HepG2 (cell line): Measurements from ENCODE around the gene MC1R. TPM values are rescaled to one million over a fixed set of nuclear protein-coding genes. Genes with fewer than 3 reads are reported as not detected.

Experiments
- AGO1 ChIP-seq: fragments of 200-400 bp; formaldehyde crosslinking; IDR thresholded peaks from 2 replicates; pipeline ENCODE4 v1.6.1; 2017; ENCODE audit warnings: mild to moderate bottlenecking, low read depth, low read length, moderate library complexity; ENCODE audit not compliant: poor library complexity, severe bottlenecking
- BCL6 ChIP-seq: IDR thresholded peaks from 2 replicates; pipeline ENCODE4 v1.6.1; 2016; ENCODE audit warnings: missing genetic modification reagents, missing compliant biosample characterization
- CHD2 ChIP-seq: IDR thresholded peaks from 2 replicates; pipeline ENCODE4 v1.6.1; 2011; ENCODE audit warnings: low read depth, low read length, improper control_type of control experiment
- FLYWCH1 ChIP-seq: sonication (generic); formaldehyde crosslinking; IDR thresholded peaks from 2 replicates; pipeline ENCODE4 v1.8.1; 2023; ENCODE audit warnings: mild to moderate bottlenecking, missing genetic modification reagents
- FOXC1 ChIP-seq: sonication (generic); formaldehyde crosslinking; IDR thresholded peaks from 2 replicates; pipeline ENCODE4 v1.8.0; 2022; ENCODE audit warnings: mild to moderate bottlenecking, missing genetic modification reagents, borderline replicate concordance
- POLR2AphosphoS2 ChIP-seq: IDR thresholded peaks from 2 replicates; pipeline ENCODE4 v1.6.1; 2011; ENCODE audit warnings: low read depth, low read length, improper control_type of control experiment
- REL ChIP-seq: sonication (generic); formaldehyde crosslinking; conservative IDR thresholded peaks from 2 replicates; pipeline ENCODE4 v1.8.0; 2022; ENCODE audit warnings: mild to moderate bottlenecking, missing genetic modification reagents, moderate library complexity
- SUZ12 ChIP-seq: fragments of 150-350 bp; IDR thresholded peaks from 2 replicates; pipeline ENCODE4 v1.6.1; 2014; ENCODE audit warnings: low read depth, low read length
- U2AF2 ChIP-seq: fragments of 200-400 bp; formaldehyde crosslinking; IDR thresholded peaks from 2 replicates; pipeline ENCODE4 v1.6.1; 2017; ENCODE audit warnings: low read depth, mild to moderate bottlenecking, low read length
- ZNF274 ChIP-seq: sonication (generic); formaldehyde crosslinking; IDR thresholded peaks from 2 replicates; pipeline ENCODE4 v1.5.1; 2020; ENCODE audit warnings: mild to moderate bottlenecking, missing genetic modification reagents
- ZNF569 ChIP-seq: sonication (generic); formaldehyde crosslinking; IDR thresholded peaks from 2 replicates; pipeline ENCODE4 v1.5.0; 2020; ENCODE audit warnings: mild to moderate bottlenecking, missing genetic modification reagents, moderate library complexity, borderline replicate concordance
- ZNF670 ChIP-seq: sonication (generic); formaldehyde crosslinking; IDR thresholded peaks from 2 replicates; pipeline ENCODE4 v1.8.0; 2022; ENCODE audit warnings: mild to moderate bottlenecking, missing genetic modification reagents, borderline replicate concordance
- ZNF850 ChIP-seq: sonication (generic); formaldehyde crosslinking; conservative IDR thresholded peaks from 2 replicates; pipeline ENCODE4 v1.9.0; 2021; ENCODE audit warnings: mild to moderate bottlenecking, missing genetic modification reagents
- ZSCAN9 ChIP-seq: IDR thresholded peaks from 2 replicates; pipeline ENCODE4 v1.6.1; 2016; ENCODE audit warnings: borderline replicate concordance
- polyA plus RNA-seq, 8 experiments: library from polyadenylated mRNA; depleted of rRNA in 3 of 8; stranded (reverse) in 7 of 8; unstranded in 1 of 8; fragments of >200 nt; fragmentation: Illumina TruSeq in 4 of 8; extraction: Trizol in 4 of 8; gene quantifications; 2 replicates each; pipeline versions ENCODE4 v1.2.1 to v1.2.3, GENCODE V29; 2011 to 2016; ENCODE audit warnings: low read depth in 4 of 8, missing spikeins in 1 of 8, mixed read lengths in 1 of 8; ENCODE audit not compliant: insufficient read depth in 1 of 8
- total RNA-seq, 5 experiments: library from RNA; depleted of rRNA; stranded (reverse); fragments of >200 nt; fragmentation: Illumina TruSeq; extraction: Trizol; gene quantifications; 2 replicates each; pipeline ENCODE4 v1.2.3, GENCODE V29; 2016; ENCODE audit warnings: low read depth in 1 of 5
- TF ChIP-seq, protein P1 (sequence below): IDR thresholded peaks from 2 replicates; pipeline ENCODE4 v1.6.1; 2018; ENCODE audit warnings: missing genetic modification reagents, mild to moderate bottlenecking, missing compliant biosample characterization
- TF ChIP-seq, protein P2 (sequence below): sonication (generic); formaldehyde crosslinking; IDR thresholded peaks from 2 replicates; pipeline ENCODE4 v1.8.0; 2023; ENCODE audit warnings: mild to moderate bottlenecking, missing genetic modification reagents
- TF ChIP-seq, protein P3 (sequence below): sonication (generic); formaldehyde crosslinking; IDR thresholded peaks from 2 replicates; pipeline ENCODE4 v1.4.0; 2020; ENCODE audit warnings: missing genetic modification reagents
- TF ChIP-seq, protein P4 (sequence below): sonication (generic); formaldehyde crosslinking; IDR thresholded peaks from 2 replicates; pipeline ENCODE4 v1.5.0; 2020; ENCODE audit warnings: missing genetic modification reagents
- TF ChIP-seq, protein P5 (sequence below): sonication (generic); formaldehyde crosslinking; IDR thresholded peaks from 2 replicates; pipeline ENCODE4 v1.4.0; 2020; ENCODE audit warnings: missing genetic modification reagents
- TF ChIP-seq, protein P6 (sequence below): sonication (generic); formaldehyde crosslinking; IDR thresholded peaks from 2 replicates; pipeline ENCODE4 v1.4.0; 2020; ENCODE audit warnings: mild to moderate bottlenecking, missing genetic modification reagents, borderline replicate concordance

The MC1R gene
- total and polyA plus RNA-seq, 2 of the 13 experiments (the other 11 are each of a cell fraction or from before 2014, with no cell fraction given), result 9.1 to 14.8 TPM

DNA sequence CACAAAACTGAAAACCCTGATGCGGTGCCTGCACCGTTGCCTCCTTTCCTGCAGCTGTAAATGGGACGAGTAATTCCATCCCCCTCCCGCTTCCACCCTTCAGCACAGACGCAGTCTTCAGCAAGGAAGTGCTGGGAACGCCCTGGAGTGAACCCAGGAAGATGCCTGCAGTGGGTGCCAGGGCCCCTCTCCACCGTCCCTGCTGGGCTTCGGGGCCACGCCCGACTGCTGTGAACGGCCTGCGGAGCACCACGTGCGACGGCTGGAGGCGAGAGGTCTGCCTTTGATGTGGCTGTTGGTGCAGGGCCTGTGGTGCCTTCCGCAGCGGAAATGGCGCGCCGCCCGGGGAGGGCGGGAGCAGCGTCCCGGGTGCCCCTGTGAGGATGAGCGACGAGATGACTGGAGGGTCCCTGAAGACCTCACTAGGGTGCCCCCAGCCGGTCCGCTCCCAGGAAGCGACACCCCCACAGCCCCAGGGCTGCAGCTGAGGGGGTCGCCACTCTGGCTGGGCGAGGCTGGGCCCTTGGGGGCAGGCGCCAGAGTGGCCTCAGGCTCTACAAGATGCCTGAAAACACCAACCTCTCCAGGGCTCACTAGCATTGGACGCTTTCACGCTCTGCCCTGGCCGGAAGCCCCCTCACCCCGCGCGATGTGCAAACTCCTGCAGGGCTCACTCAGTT lies 749 bp upstream of the MC1R start (continued):
- TF ChIP-seq CHD2, result peak; percentile 58; the same call in 1 of the 2 replicates
- TF ChIP-seq ZNF569, result no peak
- peak; percentile 53; the same call in 1 of the 2 replicates for TF ChIP-seq FOXC1 (CRISPR knock-in tag)
- TF ChIP-seq ZNF850 (CRISPR knock-in tag), result peak; percentile 91; the same call in 1 of the 2 replicates
- peak; percentile 93 for TF ChIP-seq ZNF670 (CRISPR knock-in tag)
- no peak for TF ChIP-seq SUZ12
- no peak for TF ChIP-seq POLR2AphosphoS2
- TF ChIP-seq FLYWCH1 (CRISPR knock-in tag), result no peak
- no peak for TF ChIP-seq U2AF2
- TF ChIP-seq AGO1, result peak; percentile 84
- TF ChIP-seq REL (CRISPR knock-in tag), result peak; percentile 98
- peak; percentile 75 for TF ChIP-seq BCL6
- TF ChIP-seq, protein P1, sequence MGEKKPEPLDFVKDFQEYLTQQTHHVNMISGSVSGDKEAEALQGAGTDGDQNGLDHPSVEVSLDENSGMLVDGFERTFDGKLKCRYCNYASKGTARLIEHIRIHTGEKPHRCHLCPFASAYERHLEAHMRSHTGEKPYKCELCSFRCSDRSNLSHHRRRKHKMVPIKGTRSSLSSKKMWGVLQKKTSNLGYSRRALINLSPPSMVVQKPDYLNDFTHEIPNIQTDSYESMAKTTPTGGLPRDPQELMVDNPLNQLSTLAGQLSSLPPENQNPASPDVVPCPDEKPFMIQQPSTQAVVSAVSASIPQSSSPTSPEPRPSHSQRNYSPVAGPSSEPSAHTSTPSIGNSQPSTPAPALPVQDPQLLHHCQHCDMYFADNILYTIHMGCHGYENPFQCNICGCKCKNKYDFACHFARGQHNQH, result peak; percentile 99
- TF ChIP-seq, protein P2, sequence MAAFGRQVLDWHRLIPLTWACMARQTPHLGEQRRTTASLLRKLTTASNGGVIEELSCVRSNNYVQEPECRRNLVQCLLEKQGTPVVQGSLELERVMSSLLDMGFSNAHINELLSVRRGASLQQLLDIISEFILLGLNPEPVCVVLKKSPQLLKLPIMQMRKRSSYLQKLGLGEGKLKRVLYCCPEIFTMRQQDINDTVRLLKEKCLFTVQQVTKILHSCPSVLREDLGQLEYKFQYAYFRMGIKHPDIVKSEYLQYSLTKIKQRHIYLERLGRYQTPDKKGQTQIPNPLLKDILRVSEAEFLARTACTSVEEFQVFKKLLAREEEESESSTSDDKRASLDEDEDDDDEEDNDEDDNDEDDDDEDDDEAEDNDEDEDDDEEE (CRISPR knock-in tag), result peak; percentile 85
- TF ChIP-seq ZNF274 (CRISPR knock-in tag), result peak; percentile 99
- TF ChIP-seq, protein P3, sequence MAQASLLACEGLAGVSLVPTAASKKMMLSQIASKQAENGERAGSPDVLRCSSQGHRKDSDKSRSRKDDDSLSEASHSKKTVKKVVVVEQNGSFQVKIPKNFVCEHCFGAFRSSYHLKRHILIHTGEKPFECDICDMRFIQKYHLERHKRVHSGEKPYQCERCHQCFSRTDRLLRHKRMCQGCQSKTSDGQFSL (CRISPR knock-in tag), result peak; percentile 74; the same call in 1 of the 2 replicates
- TF ChIP-seq, protein P4, sequence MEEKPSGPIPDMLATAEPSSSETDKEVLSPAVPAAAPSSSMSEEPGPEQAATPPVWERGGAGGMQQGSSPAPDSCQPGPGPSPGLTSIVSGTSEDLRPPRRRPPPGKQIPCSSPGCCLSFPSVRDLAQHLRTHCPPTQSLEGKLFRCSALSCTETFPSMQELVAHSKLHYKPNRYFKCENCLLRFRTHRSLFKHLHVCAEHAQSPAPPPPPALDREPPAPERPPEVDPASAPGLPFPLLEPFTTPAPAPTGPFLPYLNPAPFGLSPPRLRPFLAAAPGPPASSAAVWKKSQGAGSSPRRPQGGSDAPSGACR, result peak; percentile 72; the same call in 1 of the 2 replicates
- TF ChIP-seq, protein P5, sequence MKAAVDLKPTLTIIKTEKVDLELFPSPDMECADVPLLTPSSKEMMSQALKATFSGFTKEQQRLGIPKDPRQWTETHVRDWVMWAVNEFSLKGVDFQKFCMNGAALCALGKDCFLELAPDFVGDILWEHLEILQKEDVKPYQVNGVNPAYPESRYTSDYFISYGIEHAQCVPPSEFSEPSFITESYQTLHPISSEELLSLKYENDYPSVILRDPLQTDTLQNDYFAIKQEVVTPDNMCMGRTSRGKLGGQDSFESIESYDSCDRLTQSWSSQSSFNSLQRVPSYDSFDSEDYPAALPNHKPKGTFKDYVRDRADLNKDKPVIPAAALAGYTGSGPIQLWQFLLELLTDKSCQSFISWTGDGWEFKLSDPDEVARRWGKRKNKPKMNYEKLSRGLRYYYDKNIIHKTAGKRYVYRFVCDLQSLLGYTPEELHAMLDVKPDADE, result peak; percentile 99
- TF ChIP-seq, protein P6, sequence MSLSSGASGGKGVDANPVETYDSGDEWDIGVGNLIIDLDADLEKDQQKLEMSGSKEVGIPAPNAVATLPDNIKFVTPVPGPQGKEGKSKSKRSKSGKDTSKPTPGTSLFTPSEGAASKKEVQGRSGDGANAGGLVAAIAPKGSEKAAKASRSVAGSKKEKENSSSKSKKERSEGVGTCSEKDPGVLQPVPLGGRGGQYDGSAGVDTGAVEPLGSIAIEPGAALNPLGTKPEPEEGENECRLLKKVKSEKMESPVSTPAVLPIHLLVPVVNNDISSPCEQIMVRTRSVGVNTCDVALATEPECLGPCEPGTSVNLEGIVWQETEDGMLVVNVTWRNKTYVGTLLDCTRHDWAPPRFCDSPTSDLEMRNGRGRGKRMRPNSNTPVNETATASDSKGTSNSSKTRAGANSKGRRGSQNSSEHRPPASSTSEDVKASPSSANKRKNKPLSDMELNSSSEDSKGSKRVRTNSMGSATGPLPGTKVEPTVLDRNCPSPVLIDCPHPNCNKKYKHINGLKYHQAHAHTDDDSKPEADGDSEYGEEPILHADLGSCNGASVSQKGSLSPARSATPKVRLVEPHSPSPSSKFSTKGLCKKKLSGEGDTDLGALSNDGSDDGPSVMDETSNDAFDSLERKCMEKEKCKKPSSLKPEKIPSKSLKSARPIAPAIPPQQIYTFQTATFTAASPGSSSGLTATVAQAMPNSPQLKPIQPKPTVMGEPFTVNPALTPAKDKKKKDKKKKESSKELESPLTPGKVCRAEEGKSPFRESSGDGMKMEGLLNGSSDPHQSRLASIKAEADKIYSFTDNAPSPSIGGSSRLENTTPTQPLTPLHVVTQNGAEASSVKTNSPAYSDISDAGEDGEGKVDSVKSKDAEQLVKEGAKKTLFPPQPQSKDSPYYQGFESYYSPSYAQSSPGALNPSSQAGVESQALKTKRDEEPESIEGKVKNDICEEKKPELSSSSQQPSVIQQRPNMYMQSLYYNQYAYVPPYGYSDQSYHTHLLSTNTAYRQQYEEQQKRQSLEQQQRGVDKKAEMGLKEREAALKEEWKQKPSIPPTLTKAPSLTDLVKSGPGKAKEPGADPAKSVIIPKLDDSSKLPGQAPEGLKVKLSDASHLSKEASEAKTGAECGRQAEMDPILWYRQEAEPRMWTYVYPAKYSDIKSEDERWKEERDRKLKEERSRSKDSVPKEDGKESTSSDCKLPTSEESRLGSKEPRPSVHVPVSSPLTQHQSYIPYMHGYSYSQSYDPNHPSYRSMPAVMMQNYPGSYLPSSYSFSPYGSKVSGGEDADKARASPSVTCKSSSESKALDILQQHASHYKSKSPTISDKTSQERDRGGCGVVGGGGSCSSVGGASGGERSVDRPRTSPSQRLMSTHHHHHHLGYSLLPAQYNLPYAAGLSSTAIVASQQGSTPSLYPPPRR (CRISPR knock-in tag), result peak; percentile 98
- peak; percentile 99 for TF ChIP-seq ZSCAN9 (CRISPR knock-in tag)
